ENCODE data around the gene TMEM167A. TPM values are rescaled to one million over a fixed set of nuclear protein-coding genes. Genes with fewer than 3 reads are reported as not detected.

TMEM167A gene
- total RNA-seq, 1 donor from 2014 or later, result 49.1 TPM

GRCh38 chr5:83059341-83059740 is 17.9 kb downstream of the TMEM167A start:
- Histone ChIP-seq H3K27ac (replicated peaks) (no peak overlapping the region), H3K4me1 (peaks cover 26% of the 10 kb centered on the region), H3K9me3 (replicated peaks) (no peaks in the 10 kb centered on the region), H3K36me3 (peaks cover 36% of the 10 kb centered on the region), H3K4me3 (no peak overlapping the region), H3K27me3 (ENCODE audit: low read depth) (no peaks in the 10 kb centered on the region)
- intact Hi-C loops (cut with micrococcal nuclease), result no loop called here
- TF ChIP-seq CTCF (IDR thresholded peaks at IDR 0.05; ENCODE audit: borderline replicate concordance), result no peak
- no peak for DNase-seq

- Histone ChIP-seq H3K27me3 (ENCODE audit: low read depth) (no peaks in the 10 kb centered on the region), H3K36me3 (peaks cover 30% of the 10 kb centered on the region), H3K4me3 (no peak overlapping the region), H3K9me3 (replicated peaks) (no peaks in the 10 kb centered on the region), H3K27ac (replicated peaks) (no peak overlapping the region), H3K4me1 (peaks cover 26% of the 10 kb centered on the region)
- DNase-seq, result no peak
- no peak for TF ChIP-seq CTCF (IDR thresholded peaks at IDR 0.05; ENCODE audit: borderline replicate concordance)
- intact Hi-C loops (cut with micrococcal nuclease), result no loop called here
Measured at GRCh38 chr5:83058726-83059125, 18.5 kb downstream of the TMEM167A start.

- Histone ChIP-seq H3K27me3 (ENCODE audit: low read depth) (no peaks in the 10 kb centered on the region), H3K27ac (replicated peaks) (no peak overlapping the region), H3K9me3 (replicated peaks) (no peaks in the 10 kb centered on the region), H3K4me1 (peaks cover 26% of the 10 kb centered on the region), H3K4me3 (no peak overlapping the region), H3K36me3 (peaks cover 10% of the 10 kb centered on the region)
- intact Hi-C loops (cut with micrococcal nuclease), result no loop called here
- DNase-seq, result no peak
- no peak for TF ChIP-seq CTCF (IDR thresholded peaks at IDR 0.05; ENCODE audit: borderline replicate concordance)
Measured at GRCh38 chr5:83055166-83055565, 22.0 kb downstream of the TMEM167A start.

- Histone ChIP-seq H3K27me3 (ENCODE audit: low read depth) (no peaks in the 10 kb centered on the region), H3K27ac (replicated peaks) (no peak overlapping the region), H3K4me3 (no peak overlapping the region), H3K9me3 (replicated peaks) (no peaks in the 10 kb centered on the region), H3K4me1 (peaks cover 6% of the 10 kb centered on the region), H3K36me3 (no peaks in the 10 kb centered on the region)
- intact Hi-C loops (cut with micrococcal nuclease), result no loop called here
- TF ChIP-seq CTCF (IDR thresholded peaks at IDR 0.05; ENCODE audit: borderline replicate concordance), result no peak
- DNase-seq, result no peak
Measured at GRCh38 chr5:83050723-83051340, 26.4 kb downstream of the TMEM167A start.

- no peak overlapping the region for H3K27ac ChIP-seq (replicated peaks)
- no peaks in the 10 kb centered on the region for H3K27me3 ChIP-seq (ENCODE audit: low read depth)
- intact Hi-C loops (cut with micrococcal nuclease), result no loop called here
- no peaks in the 10 kb centered on the region for H3K36me3 ChIP-seq
- no peak for TF ChIP-seq CTCF (IDR thresholded peaks at IDR 0.05; ENCODE audit: borderline replicate concordance)
- no peak for DNase-seq
- no peaks in the 10 kb centered on the region for H3K4me1 ChIP-seq
- H3K4me3 ChIP-seq, result no peak overlapping the region
- H3K9me3 ChIP-seq (replicated peaks), result no peaks in the 10 kb centered on the region
Measured at GRCh38 chr5:83049370-83049885, 27.8 kb downstream of the TMEM167A start.
